Myometrial cell (primary cell): Measurements from ENCODE around the gene EPB41L5. TPM values are rescaled to one million over a fixed set of nuclear protein-coding genes. Genes with fewer than 3 reads are reported as not detected.

Experiments used
- total RNA-seq: library from RNA; depleted of rRNA; stranded (reverse); fragments of >200 nt; gene quantifications from 2 replicates; pipeline ENCODE4 v1.2.3, GENCODE V29; 2015

The EPB41L5 gene
- 3.7 and 4.4 TPM in 2 replicates for total RNA-seq

GRCh38 chr2:120012771-120013596 lies at the start of gene EPB41L5:
TSS of gene EPB41L5 (plus strand) at chr2:120013077. CDS start at chr2:120019085, 6,008 bp downstream.

GRCh38 chr2:120223034-120223912 lies 210.4 kb downstream of the EPB41L5 start, which contains the start of gene TMEM185B:
TSS of gene TMEM185B (minus strand) at chr2:120223400. CDS start at chr2:120222976, 424 bp downstream.

Other genes with a start within 250 kb of the EPB41L5 start
- gene TMEM185B, start 210.3 kb downstream of the EPB41L5 start, total RNA-seq, result 21.0 and 29.2 TPM in 2 replicates
- gene RALB, start 239.8 kb downstream of the EPB41L5 start, total RNA-seq, result 81.3 and 86.7 TPM in 2 replicates